NCI-H774 (cell line): ENCODE measurements around the gene HTR3D.
"Not testable (repeated sequence)": the region's sequence is repeated elsewhere in the genome, so short reads cannot be mapped to it uniquely, and the experiment has no call there.

Source experiments
- DNase-seq: peaks from one replicate; lab custom pipeline; 2025; lab: John Stamatoyannopoulos, UW

HTR3D gene, protein sequence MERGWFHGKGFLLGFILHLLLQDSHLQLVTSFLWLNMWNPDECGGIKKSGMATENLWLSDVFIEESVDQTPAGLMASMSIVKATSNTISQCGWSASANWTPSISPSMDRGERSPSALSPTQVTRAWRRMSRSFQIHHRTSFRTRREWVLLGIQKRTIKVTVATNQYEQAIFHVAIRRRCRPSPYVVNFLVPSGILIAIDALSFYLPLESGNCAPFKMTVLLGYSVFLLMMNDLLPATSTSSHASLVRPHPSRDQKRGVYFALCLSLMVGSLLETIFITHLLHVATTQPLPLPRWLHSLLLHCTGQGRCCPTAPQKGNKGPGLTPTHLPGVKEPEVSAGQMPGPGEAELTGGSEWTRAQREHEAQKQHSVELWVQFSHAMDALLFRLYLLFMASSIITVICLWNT

DNA sequence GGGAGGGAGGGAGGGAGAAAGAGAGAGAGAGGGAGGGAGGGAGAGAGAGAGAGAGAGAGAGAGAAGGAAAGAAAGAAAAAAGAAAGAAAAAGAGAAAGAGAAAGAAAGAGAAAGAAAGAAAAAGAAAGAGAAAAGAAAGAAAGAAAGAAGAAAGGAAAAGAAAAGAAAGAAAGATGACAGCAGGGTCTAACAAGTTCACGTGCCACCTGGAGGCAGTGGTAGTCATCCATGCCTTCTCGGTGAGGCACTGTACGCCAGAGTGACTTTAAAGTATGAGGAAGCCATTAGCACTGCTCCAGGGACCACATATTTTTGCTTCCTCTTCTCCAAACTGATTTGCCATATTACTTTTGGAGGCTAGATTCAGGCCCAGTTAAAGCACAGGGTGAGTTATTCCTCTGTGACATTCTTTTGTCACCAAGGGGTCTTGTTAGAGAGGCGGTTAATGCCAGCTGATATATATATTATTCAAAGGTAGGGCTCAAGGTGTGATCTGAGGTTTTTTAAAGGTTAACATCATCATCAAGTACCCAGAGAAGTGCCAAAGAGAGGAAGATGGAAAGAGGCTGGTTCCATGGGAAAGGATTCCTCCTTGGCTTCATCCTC, at the start of gene HTR3D:
HTR3D (plus strand) TSS at position 556 of the 606 bp plus-strand sequence; CDS start at position 556, 0 bp downstream.
- no peak for DNase-seq

DNA sequence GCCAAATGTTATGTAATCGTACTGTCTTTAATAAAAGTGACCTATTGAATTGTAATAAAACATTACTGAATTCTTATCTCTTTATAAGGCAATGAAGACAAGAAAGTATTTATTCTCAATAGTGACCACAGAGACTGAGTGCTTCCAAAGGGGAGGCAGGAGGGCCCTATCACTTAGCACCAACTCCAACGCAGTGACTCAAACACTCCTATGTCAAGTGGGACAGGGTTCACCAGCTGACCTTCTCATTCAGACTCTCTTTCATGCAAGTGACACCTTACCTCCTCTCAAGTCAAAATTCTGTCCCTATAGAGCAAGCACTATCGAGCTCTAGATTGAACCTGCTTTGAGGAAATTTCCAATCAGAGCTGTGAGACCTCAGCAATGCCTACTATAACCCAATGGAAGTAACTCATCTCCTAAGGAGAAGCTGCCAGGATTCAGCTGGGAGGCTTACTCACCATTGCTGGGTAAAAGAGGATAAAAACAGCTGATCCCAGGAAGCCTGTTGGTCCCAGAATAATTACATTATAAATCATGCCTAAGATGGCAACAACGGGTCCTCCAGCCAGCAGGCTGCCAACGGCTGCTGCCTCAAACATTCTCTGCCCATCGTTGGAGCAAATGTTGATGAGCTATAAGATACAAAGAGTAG, 49.4 kb upstream of the HTR3D start:
- no peak for DNase-seq

DNA sequence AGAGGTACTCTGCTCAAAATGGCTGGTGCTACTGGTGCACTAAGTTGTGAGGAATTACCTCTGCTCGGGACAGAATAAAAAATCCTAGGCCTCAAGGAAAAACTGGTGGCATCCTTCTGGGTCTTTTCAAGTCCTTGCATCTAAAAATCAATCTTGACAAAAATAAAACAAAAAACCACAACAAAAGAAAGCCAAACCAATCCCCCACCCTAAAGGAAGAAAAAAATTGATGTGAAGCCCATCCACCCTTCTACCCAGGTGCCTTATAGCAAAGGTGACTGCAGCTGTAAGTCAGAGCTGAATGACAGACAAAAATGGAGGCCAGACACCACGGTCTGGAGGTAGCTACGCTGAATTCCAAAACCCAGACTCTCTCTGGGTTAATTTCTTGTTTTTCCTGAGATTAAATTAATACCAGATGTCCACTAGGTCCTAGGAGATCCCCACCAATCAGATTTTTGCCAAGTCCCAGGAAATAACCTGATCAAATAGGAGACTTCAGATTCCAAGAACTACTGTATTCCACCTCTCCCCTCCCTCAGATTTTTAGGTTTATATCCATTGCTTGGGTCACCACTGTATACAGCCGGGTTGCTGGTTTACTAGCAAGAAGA, 47.3 kb upstream of the HTR3D start:
- DNase-seq: no peak

DNA sequence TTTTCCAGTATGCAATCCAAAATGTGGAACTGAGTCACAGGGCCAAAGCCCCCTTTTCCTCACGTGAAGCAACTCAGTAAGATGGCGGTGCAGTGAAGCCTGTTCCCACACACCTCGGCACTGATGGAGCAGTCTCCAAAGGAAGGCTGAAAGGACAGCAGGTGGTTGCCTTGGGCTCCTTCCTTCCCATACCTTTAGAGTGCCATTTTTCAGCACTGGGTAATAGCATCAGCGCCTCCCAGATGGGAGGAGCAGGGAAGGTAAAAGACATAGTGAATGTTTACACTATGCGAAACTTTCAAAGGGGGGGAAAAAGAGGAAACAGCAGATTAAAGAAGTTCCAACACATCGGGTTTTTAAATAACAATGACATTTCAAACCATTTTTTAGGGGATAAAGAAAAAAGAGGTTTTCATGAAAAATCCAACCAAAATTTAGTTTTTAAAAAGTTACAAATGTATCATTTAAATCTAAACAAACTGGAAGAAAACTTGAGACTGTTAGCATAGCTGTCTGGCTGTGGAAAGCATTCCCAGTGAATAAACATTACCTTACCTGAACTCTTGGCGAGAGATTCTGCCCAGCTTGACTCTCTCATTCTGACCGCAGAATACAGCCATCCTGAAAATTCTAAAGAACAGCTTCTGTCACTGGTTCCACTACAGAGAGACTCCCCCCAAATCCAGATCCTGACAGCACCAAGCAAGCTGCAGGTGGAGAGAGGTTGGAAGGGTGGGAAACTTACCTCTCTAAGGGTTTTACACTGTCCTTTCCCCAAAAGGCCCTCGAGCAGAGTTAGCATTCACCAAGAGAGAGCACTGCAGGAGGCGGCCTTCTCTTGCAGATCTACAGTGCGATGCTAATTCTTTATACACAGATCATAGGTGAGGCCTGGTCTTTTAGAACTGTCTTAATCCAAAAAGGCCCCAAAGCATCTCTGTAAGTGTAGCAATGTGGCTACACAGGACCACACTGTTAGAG, 46.5 kb upstream of the HTR3D start:
- peak; percentile 28 for DNase-seq

DNA sequence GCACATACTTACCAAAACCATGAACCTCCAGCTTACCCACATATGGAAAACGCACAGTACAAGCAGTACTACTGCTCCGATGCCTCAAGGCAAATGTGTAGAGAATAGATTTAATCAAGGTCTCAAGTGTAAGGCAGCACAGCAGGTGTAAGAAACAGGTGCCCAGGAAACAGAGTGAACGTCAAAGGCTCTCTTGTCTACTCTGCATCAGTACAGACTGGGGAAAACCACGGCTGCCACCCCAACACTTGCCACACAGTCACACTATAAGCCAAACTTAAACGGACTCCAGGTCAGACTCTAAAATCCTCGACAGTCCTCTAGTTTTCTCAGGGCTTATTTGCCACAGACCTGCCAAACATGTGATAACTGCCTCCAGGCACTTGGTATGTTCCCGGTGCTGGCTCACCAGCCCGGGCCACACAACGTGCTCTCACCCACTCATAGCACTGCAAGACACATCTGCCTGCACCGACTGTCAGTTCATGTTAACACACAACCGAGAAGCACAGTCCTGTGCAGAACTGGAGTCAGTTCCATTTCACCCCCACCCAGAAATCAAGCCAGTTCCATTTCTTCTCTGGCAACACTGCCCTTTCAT, 44.4 kb upstream of the HTR3D start:
- no peak for DNase-seq

DNA sequence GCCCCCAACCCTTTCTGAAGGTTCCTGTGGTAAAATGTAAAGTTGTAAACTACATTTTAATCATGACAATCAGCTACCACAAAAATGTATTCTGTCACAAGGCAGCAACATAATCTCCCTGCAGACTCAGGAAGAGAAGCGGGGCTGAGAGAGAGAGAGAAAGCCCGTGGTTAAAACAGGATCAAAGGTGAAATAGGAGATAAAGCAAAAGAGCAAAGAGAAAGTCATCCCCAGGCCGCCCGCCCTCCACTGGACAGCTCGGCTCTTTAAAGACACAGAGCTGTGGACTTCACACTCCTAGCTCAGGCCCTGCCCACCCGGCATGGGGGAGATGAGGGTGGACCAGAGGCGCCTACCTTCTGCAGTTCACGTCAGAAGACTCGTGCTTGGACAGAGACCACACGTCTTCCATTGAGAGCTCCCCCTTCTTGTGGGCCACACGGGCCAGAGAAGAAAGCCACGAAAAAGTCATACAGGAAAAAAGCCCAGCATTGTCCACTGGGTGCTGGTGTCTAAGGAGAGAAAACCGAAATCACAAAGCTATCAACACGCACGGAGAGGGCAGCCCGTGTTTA, 43.2 kb upstream of the HTR3D start:
- no peak for DNase-seq

DNA sequence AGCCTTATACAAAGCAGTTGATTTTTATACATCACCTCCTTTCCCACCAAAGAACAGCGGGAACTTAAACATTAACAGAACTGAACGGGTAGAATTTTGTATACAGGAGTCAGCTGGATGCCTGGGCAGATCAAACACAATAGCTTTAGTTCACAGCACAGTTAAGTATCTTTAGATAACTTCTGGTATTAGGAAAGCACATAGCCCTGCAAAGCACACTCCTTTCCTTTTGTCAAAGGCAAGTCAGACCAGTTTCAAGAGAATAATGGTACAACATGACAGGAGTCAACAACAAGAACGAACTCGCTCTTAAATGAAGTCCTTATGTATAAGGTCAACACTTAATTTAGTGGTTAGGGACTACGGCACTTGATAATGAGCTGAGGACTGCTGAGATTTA, 40.1 kb upstream of the HTR3D start:
- peak; percentile 45 for DNase-seq

DNA sequence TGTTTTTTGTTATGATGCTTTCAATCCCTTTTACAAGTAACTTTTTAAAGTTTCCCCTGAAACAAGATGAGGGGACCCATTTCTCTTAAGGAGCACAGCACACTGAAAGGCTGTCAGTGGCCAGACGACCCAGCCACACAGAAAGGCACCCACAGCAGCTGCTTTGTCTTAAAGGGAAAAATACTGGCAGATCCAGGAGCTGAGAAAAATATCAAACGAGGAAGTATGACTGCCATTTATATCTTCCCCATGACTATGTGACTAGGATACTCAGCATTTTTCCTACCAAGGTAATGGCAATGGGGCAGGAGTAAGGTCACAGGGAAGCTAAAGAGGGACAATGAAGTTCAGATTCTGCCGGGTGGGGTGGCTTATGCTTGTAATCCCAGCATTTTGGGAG, 29.8 kb upstream of the HTR3D start:
- DNase-seq: no peak

DNA sequence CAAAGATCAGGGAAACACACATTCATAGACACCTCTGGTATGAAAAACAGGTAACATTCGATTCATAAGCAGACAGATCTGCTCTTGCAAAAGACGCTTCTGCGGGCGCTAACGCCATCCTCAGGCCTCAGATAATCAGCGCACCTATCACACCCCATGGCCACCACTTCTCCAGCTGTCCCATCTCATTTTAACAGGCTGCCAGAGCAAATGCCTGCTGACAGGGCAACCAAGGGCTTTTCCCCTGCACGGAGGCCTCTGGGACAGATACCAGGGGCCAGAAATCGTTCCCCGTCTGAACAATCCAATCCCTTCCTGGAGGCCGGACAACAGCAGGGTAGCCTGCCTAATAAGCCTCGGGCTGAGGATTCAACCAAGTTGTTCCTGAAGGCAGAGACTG, 29.1 kb upstream of the HTR3D start:
- no peak for DNase-seq

DNA sequence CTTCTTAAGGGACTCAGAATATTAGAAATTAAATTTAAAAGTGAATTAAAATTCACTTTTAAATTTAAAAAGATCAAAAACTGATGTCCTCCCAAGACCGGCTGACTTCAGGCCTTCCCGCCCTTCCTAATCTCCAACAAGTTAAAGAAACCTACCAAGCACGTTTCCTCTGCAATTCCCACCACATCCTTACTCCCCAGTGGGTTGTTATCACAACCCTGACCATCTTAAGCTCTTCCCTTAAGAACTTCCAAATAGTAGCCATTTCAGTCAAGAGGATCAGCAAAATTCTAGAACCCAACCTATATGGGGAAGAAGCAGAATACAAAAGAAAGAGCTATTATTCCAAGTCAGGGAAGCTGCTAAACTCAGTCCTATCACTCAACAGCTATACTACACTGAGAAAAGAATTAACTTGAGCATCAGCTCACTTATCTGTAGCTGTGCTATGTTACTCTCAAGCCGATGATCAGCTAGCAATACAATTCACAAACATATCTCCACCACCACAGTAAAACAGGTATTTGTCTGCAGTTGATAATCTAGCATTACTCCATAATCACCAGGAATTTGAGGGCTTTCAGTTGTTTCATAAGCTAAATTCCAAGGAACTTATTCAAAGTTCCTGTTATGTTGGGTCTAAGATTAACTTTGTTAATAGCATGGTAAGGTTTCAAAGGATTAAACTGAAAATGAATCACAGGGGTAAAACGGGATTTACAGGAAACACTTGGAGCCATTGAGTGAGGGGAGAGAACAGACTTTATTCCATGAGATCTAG, 28.2 kb upstream of the HTR3D start:
- DNase-seq: no peak

DNA sequence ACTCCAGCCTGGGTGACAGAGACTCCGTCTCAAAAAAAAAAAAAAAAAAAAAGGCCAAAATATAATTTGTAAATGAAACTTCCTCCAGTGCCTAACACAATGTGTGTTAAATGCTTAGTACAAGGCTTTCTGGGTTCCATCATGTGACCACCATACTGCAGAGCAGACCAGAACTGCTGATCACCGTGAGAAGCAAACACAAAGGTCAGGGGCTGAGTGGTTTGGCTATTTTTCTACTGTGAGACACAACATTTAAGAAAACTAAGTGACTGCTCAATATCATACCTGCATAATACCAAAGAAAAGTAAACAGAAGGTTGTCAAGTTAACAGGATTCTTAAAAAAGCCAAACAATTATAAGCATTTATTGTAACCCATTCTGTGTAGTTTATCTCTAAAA, 27.1 kb upstream of the HTR3D start:
- no peak for DNase-seq

DNA sequence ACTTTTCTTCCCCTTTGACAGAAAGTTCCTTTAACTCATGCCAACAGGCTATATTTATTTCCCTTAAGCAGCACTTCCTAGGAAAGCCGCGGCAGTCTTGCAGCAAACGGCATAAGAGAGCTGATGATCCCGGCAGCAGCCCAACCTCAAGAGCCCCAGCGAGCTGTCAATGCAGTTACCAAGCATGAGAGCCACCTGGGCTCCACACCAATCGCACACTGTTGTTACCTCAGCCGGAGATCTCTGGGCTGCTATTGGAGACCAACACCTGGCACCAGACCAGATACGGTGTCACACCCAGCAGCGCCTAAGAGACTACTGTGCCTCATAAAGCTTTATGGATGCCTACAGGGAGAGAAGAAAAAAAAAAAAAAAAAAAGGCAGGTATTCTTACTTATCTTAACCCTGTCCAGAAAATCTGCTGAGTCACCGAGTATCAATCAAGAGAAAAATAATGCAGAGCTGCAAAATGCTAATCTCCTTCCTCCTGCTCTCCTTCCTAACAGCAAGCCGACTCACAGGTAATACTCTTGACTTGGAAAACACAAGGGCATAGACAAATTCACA, 25.5 kb upstream of the HTR3D start:
- DNase-seq: peak; percentile 98

DNA sequence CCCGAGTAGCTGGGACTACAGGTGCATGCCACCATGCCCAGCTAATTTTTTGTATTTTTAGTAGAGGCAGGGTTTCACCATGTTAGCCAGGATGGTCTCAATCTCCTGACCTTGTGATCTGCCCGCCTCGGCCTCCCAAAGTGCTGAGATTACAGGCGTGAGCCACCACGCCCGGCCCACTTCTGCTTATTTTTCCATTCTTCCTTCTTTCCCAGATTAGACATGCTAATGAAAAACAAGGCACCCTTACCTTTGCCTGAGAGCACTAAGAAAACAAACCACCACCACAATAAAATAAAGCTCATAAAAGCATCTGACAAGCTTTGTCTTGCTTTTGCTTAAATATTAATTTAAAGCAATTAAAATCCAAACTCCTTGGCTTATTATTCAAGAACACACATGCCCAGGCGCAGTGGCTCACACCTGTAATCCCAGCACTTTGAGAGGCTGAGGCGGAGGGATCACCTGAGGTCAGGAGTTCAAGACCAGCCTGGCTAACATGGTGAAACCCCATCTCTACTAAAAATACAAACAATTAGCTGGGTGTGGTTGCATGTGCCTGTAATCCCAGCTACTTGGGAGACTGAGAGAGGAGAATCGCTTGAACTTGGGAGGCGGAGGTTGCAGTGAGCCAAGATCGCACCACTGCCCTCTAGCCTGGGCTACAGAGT, 24.3 kb upstream of the HTR3D start:
- DNase-seq: not testable (repeated sequence)

DNA sequence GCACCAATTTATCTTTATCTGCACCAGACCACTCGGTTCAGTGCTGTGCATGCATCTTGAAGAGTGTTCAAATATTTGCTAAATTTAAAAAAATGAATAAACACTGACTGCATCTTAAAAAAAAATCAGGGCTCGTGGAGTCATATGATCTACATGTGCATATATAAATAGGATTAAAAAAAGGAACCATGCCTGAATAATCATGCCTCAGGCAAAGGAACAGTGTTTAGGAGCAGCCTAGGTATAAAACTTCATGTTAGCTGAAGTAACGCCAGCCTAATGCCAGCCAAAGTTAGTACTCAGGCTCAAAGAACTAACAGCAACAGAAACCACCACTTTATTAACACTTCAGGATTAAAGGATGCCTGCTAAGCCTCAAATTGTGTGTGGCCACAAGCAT, 23.4 kb upstream of the HTR3D start:
- DNase-seq: no peak

DNA sequence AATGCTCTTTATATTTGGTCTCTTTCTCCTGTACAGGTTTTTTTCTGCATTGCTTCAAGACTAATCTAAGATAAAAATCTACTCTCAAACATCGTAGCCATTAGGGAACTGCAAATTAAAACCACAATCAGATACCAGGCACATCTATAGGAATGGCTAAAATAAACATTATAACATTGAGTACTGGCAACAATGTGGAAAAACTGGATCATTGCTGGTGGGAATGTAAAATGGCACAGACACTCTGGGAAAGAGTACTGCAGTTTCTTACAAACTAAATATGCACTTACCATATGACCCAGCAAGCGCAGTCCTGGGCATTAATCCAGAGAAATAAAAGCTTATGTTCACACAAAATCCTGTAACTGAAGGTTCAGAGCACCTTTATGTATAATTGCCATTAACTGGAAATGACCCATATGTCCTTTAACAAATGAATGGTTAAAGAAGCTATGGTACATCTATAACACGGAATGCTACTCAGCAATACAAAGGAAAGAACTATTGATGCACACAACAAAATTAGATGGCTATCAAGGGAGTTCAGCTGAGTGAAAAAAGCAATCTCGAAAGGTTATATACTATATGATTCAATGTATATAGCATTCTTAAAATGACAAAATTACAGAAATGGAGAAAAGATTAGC, 20.2 kb upstream of the HTR3D start:
- no peak for DNase-seq

DNA sequence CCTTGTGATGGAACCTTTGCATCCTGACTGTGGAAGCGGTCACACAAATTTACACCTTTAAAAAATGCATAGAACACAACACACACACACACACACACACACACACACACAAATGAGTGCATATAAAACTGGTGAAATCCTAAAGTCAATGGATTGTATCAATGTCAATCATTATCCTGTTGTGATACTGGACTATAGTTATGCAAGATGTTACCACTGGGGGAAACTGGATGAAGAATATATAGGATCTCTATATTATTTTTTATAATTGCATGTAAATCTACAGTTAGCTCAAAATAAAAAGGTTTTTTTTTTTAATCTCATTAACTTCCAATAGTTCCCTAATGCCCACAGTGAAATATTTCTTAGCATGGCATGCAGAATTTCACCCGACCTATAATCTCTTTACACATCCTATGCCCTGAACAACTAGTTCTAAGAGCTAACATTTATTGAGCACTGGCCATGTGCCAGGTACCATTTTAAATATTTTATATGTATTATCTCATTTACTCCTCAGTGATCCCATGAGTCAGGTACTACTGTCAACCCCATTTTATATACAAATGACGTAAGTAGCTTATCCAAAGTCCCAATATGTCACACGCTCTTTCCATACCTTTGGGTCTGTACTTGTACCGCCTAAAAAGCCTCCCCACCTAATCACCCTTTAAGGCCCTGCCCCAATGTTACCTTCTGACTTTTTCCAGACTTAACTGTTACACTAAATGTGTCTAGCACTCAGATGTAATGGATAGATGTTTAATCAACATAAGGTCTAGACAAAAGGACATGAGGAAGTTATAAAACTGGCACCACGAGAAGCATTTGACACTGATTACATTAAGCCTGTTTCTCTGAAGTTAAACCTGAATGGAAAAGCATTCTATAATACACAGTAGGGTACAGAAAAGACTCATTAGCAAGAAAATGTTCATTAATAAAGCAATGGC, 19.3 kb upstream of the HTR3D start:
- DNase-seq: no peak

DNA sequence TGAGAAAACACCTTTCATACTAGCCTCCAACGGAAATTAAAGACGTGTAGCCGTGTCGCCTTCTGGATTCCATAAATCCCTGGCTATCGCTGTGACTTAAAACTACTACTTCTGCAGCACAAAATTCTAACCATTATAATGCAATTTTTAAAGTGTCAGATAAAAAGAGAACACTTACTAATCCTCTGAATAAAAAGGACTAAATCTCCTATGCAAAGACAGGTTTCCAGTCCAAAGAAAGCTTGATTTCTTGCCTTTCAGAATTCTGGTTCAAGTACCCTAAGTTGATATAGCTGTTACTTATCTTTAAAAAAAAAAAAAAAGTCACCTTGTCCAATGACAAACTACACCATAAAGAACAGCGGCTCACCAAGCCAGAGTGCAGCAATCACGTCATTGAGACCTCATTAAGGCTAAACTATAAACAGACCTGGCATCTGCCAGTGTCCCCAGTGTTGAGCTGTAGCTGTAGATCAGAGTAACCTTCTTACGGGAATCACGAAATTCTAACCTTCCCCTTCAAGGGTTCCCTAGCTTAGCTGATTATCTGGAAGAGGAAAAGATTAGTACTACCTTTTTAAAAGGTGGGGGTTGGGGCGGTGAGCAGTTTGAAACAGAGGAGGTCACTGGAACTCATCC, 16.0 kb upstream of the HTR3D start:
- DNase-seq: peak; percentile 34
